Astrocyte (in vitro differentiated cells and primary cell): Measurements from ENCODE around the gene NCBP3. TPM values are rescaled to one million over a fixed set of nuclear protein-coding genes. Genes with fewer than 3 reads are reported as not detected.

Source experiments
- DNase-seq: peaks from one replicate; pipeline ENCODE4 v3.0.0-alpha.2; 2010; ENCODE audit warnings: low read depth
- FAIRE-seq: peaks from 2 replicates; lab custom pipeline; 2011; peaks lifted over from hg19 to GRCh38; lab: Jason Lieb, UNC
- H2AFZ ChIP-seq: 2 replicates; pipeline ENCODE4 v1.6.0; 2012; ENCODE audit warnings: low read depth, low read length, inconsistent platforms
- H3K27ac ChIP-seq: 2 replicates; pipeline ENCODE4 v1.5.1; 2011; ENCODE audit warnings: low read depth, low read length, inconsistent platforms
- H3K27me3 ChIP-seq: 2 replicates; pipeline ENCODE4 v1.6.0; 2011; ENCODE audit warnings: low read length, inconsistent platforms; ENCODE audit not compliant: insufficient read depth
- H3K36me3 ChIP-seq: 2 replicates; pipeline ENCODE4 v1.5.1; 2011; ENCODE audit warnings: low read length, inconsistent platforms; ENCODE audit not compliant: insufficient read depth
- H3K4me1 ChIP-seq: 2 replicates; pipeline ENCODE4 v1.5.1; 2011; ENCODE audit warnings: low read length, inconsistent platforms; ENCODE audit not compliant: insufficient read depth
- H3K4me2 ChIP-seq: 2 replicates; pipeline ENCODE4 v1.6.0; 2012; ENCODE audit warnings: low read length, inconsistent platforms
- H3K4me3 ChIP-seq: 2 replicates; pipeline ENCODE4 v1.5.1; 2011; ENCODE audit warnings: low read depth, mild to moderate bottlenecking, low read length, inconsistent platforms; ENCODE audit not compliant: insufficient read depth
- H3K79me2 ChIP-seq: 2 replicates; pipeline ENCODE4 v1.6.0; 2012; ENCODE audit warnings: mild to moderate bottlenecking, low read length, inconsistent platforms; ENCODE audit not compliant: insufficient read depth
- H3K9ac ChIP-seq: 2 replicates; pipeline ENCODE4 v1.6.0; 2012; ENCODE audit warnings: mild to moderate bottlenecking, low read length, inconsistent platforms
- H3K9me3 ChIP-seq: 2 replicates; pipeline ENCODE4 v1.5.1; 2012; ENCODE audit warnings: low read depth, mild to moderate bottlenecking, low read length, inconsistent platforms; ENCODE audit not compliant: insufficient read depth
- H4K20me1 ChIP-seq: 2 replicates; pipeline ENCODE4 v1.6.0; 2012; ENCODE audit warnings: low read length, inconsistent platforms; ENCODE audit not compliant: insufficient read depth
- H3K27ac Mint-ChIP-seq: one replicate; pipeline ENCODE4 v1.8.0; 2021; ENCODE audit warnings: mild to moderate bottlenecking, mixed read lengths; ENCODE audit not compliant: unreplicated experiment
- H3K27me3 Mint-ChIP-seq: one replicate; pipeline ENCODE4 v1.8.0; 2021; ENCODE audit warnings: low read depth, mixed read lengths; ENCODE audit not compliant: unreplicated experiment
- H3K36me3 Mint-ChIP-seq: one replicate; pipeline ENCODE4 v1.8.0; 2021; ENCODE audit warnings: low read depth, mixed read lengths; ENCODE audit not compliant: unreplicated experiment
- H3K4me1 Mint-ChIP-seq: one replicate; pipeline ENCODE4 v1.8.0; 2021; ENCODE audit warnings: low read depth, mixed read lengths; ENCODE audit not compliant: unreplicated experiment
- H3K4me3 Mint-ChIP-seq: one replicate; pipeline ENCODE4 v1.8.0; 2021; ENCODE audit warnings: mild to moderate bottlenecking, moderate library complexity, mixed read lengths; ENCODE audit not compliant: unreplicated experiment
- H3K9me3 Mint-ChIP-seq: one replicate; pipeline ENCODE4 v1.8.0; 2021; ENCODE audit warnings: mild to moderate bottlenecking, mixed read lengths; ENCODE audit not compliant: unreplicated experiment
- CTCF ChIP-seq: IDR thresholded peaks from 2 replicates; pipeline ENCODE4 v1.5.1; 2011; ENCODE audit warnings: low read depth, mild to moderate bottlenecking, inconsistent platforms, low read length, moderate library complexity; ENCODE audit not compliant: insufficient read depth
- EZH2 ChIP-seq: IDR thresholded peaks from 2 replicates; pipeline ENCODE4 v1.6.1; 2012; ENCODE audit warnings: mild to moderate bottlenecking, low read length, inconsistent platforms; ENCODE audit not compliant: insufficient read depth
- total RNA-seq: library from RNA; stranded (reverse); gene quantifications from 2 replicates; pipeline ENCODE4 v1.2.1, GENCODE V29; 2021

The NCBP3 gene
- total RNA-seq, 1 donor from 2014 or later: 46.7 TPM

DNA sequence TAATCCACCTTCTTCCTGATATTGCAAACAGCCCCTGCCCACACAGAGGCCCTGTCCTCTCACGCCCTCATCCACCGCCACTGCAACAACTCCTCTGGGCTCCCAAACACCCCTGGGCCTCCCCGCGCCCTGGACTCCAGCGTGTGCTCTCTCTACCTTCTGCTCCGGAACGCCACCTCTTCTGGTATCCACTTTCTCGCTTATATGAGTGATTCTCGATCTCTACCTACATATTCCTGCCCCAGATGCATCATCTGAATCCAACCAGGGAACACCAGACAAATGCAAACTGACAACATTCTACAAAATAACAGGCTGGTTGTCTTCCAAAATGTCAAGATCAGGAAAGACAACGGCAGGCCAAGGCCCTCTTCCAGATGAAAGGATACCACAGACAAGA lies 27.8 kb upstream of the NCBP3 start:
- Mint-ChIP-seq H3K4me3 (no peak overlapping the region), H3K27me3 (peaks cover 3% of the 10 kb centered on the region), H3K4me1 (peaks cover 4% of the 10 kb centered on the region), H3K9me3 (no peaks in the 10 kb centered on the region), H3K27ac (peak overlapping the region; percentile 87), H3K36me3 (peaks cover 27% of the 10 kb centered on the region)
- Histone ChIP-seq H3K4me2 (no peak overlapping the region), H3K4me1 (no peaks in the 10 kb centered on the region), H3K79me2 (no peaks in the 10 kb centered on the region), H4K20me1 (peaks cover 5% of the 10 kb centered on the region), H3K9ac (no peak overlapping the region), H3K27ac (no peak overlapping the region), H2AFZ (no peak overlapping the region), H3K36me3 (peaks cover 9% of the 10 kb centered on the region), H3K27me3 (no peaks in the 10 kb centered on the region), H3K4me3 (no peak overlapping the region), H3K9me3 (no peaks in the 10 kb centered on the region)
- TF ChIP-seq EZH2 (no peak), CTCF (no peak)
- DNase-seq: no peak
- no peak for FAIRE-seq

GRCh38 chr17:3870871-3871306 lies 24.8 kb upstream of the NCBP3 start:
- no peak overlapping the region for H3K4me3 ChIP-seq
- no peaks in the 10 kb centered on the region for H3K27me3 ChIP-seq
- DNase-seq (peak; percentile 25), FAIRE-seq (no peak)
- Mint-ChIP-seq H3K4me3 (no peak overlapping the region), H3K27me3 (peaks cover 5% of the 10 kb centered on the region), H3K27ac (no peak overlapping the region), H3K4me1 (peaks cover 5% of the 10 kb centered on the region), H3K36me3 (peaks cover 22% of the 10 kb centered on the region), H3K9me3 (no peaks in the 10 kb centered on the region)
- H4K20me1 ChIP-seq: no peaks in the 10 kb centered on the region
- H3K36me3 ChIP-seq: peaks cover 6% of the 10 kb centered on the region
- no peaks in the 10 kb centered on the region for H3K4me1 ChIP-seq
- H3K79me2 ChIP-seq: no peaks in the 10 kb centered on the region
- peak overlapping the region; percentile 48 for H3K4me2 ChIP-seq
- H3K9me3 ChIP-seq: no peaks in the 10 kb centered on the region
- TF ChIP-seq EZH2: no peak
- no peak for TF ChIP-seq CTCF
- peak overlapping the region; percentile 21 for H2AFZ ChIP-seq
- H3K27ac ChIP-seq: no peak overlapping the region
- H3K9ac ChIP-seq: peak overlapping the region; percentile 2

DNA sequence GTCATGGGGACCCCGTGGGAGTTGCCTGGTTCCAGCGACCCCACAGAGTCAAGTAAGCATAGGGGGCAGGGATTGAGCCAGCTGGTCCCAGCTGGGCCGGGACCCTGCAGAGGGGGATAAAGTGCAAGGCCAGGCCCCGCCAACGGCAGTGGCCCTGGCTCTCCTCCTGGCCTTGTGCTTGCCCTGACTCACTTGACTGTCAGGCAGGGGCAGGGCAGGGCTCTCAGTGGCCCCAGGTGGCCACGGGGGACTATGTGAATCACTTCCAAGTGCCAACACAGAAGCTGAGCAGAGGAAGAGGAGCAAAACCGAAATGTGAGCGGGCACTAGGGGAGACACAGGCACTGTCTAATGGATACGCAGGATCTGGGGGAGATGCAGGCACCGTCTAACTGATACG lies 21.6 kb upstream of the NCBP3 start:
- H3K4me1 Mint-ChIP-seq: peaks cover 5% of the 10 kb centered on the region

More for the DNA sequence above, 21.6 kb upstream of the NCBP3 start:
- no peak overlapping the region for H3K27ac ChIP-seq
- H3K36me3 ChIP-seq: peaks cover 3% of the 10 kb centered on the region
- DNase-seq (no peak), FAIRE-seq (no peak)
- H4K20me1 ChIP-seq: no peaks in the 10 kb centered on the region
- H3K9me3 Mint-ChIP-seq: no peaks in the 10 kb centered on the region
- no peak overlapping the region for H2AFZ ChIP-seq
- H3K4me3 ChIP-seq: no peak overlapping the region
- H3K4me2 ChIP-seq: no peak overlapping the region
- peaks cover 9% of the 10 kb centered on the region for H3K36me3 Mint-ChIP-seq
- peaks cover 10% of the 10 kb centered on the region for H3K4me1 ChIP-seq
- no peaks in the 10 kb centered on the region for H3K27me3 ChIP-seq
- no peaks in the 10 kb centered on the region for H3K79me2 ChIP-seq
- H3K9ac ChIP-seq: no peak overlapping the region
- no peaks in the 10 kb centered on the region for H3K9me3 ChIP-seq
- no peak for TF ChIP-seq CTCF
- no peak for TF ChIP-seq EZH2
- no peak overlapping the region for H3K27ac Mint-ChIP-seq
- no peak overlapping the region for H3K4me3 Mint-ChIP-seq
- peaks cover 5% of the 10 kb centered on the region for H3K27me3 Mint-ChIP-seq
